ENCODE data around the gene PLEKHA5.
A peak's percentile ranks its signal among the peaks of the same experiment; 100 is the strongest.

The PLEKHA5 gene

GRCh38 chr12:19282133-19282699 lies 152.7 kb downstream of the PLEKHA5 start:
- no peak for TF ChIP-seq CTCF (IDR thresholded peaks at IDR 0.05; ENCODE audit: low read depth, low read length, missing control alignments)
- in situ Hi-C loops (cut with HindIII; ENCODE audit: low sequenced_read_pairs) = no loop called here
- DNase-seq (ENCODE audit: low read depth) = no peak
- no peak overlapping the region for H3K4me3 ChIP-seq (ENCODE audit: low read depth, low read length)

- in situ Hi-C loops (cut with HindIII; ENCODE audit: low sequenced_read_pairs) = no loop called here
- H3K4me3 ChIP-seq (ENCODE audit: low read depth, low read length) = no peak overlapping the region
- DNase-seq (ENCODE audit: low read depth) = no peak
- TF ChIP-seq CTCF (IDR thresholded peaks at IDR 0.05; ENCODE audit: low read depth, low read length, missing control alignments) = no peak
Observed at GRCh38 chr12:19284658-19285057, 155.1 kb downstream of the PLEKHA5 start.

- no peak for DNase-seq (ENCODE audit: low read depth)
- no peak for TF ChIP-seq CTCF (IDR thresholded peaks at IDR 0.05; ENCODE audit: low read depth, low read length, missing control alignments)
- in situ Hi-C loops (cut with HindIII; ENCODE audit: low sequenced_read_pairs) = no loop called here
- no peak overlapping the region for H3K4me3 ChIP-seq (ENCODE audit: low read depth, low read length)
Observed at GRCh38 chr12:19285793-19286448, 156.4 kb downstream of the PLEKHA5 start.

GRCh38 chr12:19287302-19287701 lies 157.8 kb downstream of the PLEKHA5 start:
- no peak for DNase-seq (ENCODE audit: low read depth)
- no peak for TF ChIP-seq CTCF (IDR thresholded peaks at IDR 0.05; ENCODE audit: low read depth, low read length, missing control alignments)
- H3K4me3 ChIP-seq (ENCODE audit: low read depth, low read length) = no peak overlapping the region
- in situ Hi-C loops (cut with HindIII; ENCODE audit: low sequenced_read_pairs) = no loop called here

- in situ Hi-C loops (cut with HindIII; ENCODE audit: low sequenced_read_pairs) = no loop called here
- no peak overlapping the region for H3K4me3 ChIP-seq (ENCODE audit: low read depth, low read length)
- TF ChIP-seq CTCF (IDR thresholded peaks at IDR 0.05; ENCODE audit: low read depth, low read length, missing control alignments) = no peak
- DNase-seq (ENCODE audit: low read depth) = no peak
Observed at GRCh38 chr12:19288161-19288560, 158.6 kb downstream of the PLEKHA5 start.

GRCh38 chr12:19288603-19289244 lies 159.2 kb downstream of the PLEKHA5 start:
- in situ Hi-C loops (cut with HindIII; ENCODE audit: low sequenced_read_pairs) = no loop called here
- no peak overlapping the region for H3K4me3 ChIP-seq (ENCODE audit: low read depth, low read length)
- peak; percentile 33 for DNase-seq (ENCODE audit: low read depth)
- TF ChIP-seq CTCF (IDR thresholded peaks at IDR 0.05; ENCODE audit: low read depth, low read length, missing control alignments) = peak; percentile 38

Data from astrocyte of the cerebellum (primary cell).